HCT116 (cell line): ENCODE measurements around the gene KIAA0319L. TPM values are rescaled to one million over a fixed set of nuclear protein-coding genes. Genes with fewer than 3 reads are reported as not detected.

Source experiments
- ATAC-seq: fragments of 200-7000 bp; cut with Tn5 transposase; 2 replicates; pipeline ENCODE4 v1.9.1; 2020; ENCODE audit warnings: mild to moderate bottlenecking, moderate library complexity
- BruUV-seq: library from RNA; stranded (reverse); fragments of 400-500 nt; replicated peaks from 2 replicates; lab custom pipeline; 2021; lab: Mats Ljungman, UMichigan
- CTCF ChIA-PET: fragments of 300-600 bp; sonication (Branson Sonifier 250); formaldehyde crosslinking; loops from one replicate; lab custom pipeline; 2021; ENCODE audit warnings: antibody characterized with exemption; lab: Charles Lee
- POLR2A ChIA-PET: fragments of 300-600, 350-600 bp; sonication (Branson Sonifier 250); formaldehyde crosslinking; loops from one replicate; lab custom pipeline; 2021; ENCODE audit warnings: antibody characterized with exemption; lab: Charles Lee
- RAD21 ChIA-PET, 2 experiments: fragments of 300-600 bp; sonication (Branson Sonifier 250); formaldehyde crosslinking; loops; one replicate each; lab custom pipeline; 2023; ENCODE audit warnings: low total read pairs in 2 of 2; ENCODE audit not compliant: uncharacterized antibody in 2 of 2, unreplicated experiment in 2 of 2, low non-redundant PET in 1 of 2; lab: Charles Lee
- DNase-seq: peaks from one replicate; pipeline ENCODE4 v3.0.0-alpha.2; 2010; ENCODE audit warnings: low read depth, low spot score
- H2AFZ ChIP-seq: fragments of 200-600 bp; shearing (Covaris generic), sonication (generic); 2 replicates; pipeline ENCODE4 v1.6.1; 2017; ENCODE audit warnings: low read depth, mixed run types, mixed read lengths, antibody characterized with exemption, low read length; ENCODE audit not compliant: poor library complexity, severe bottlenecking
- H3K27ac ChIP-seq: 2 replicates; pipeline ENCODE4 v1.5.1; 2012; ENCODE audit warnings: low read depth, low read length
- H3K27me3 ChIP-seq: fragments of 200-600 bp; sonication (generic); 2 replicates; pipeline ENCODE4 v1.6.1; 2016; ENCODE audit warnings: mixed run types, low read length, mixed read lengths; ENCODE audit not compliant: insufficient read depth
- H3K36me3 ChIP-seq, 2 experiments: fragments of 200-500 bp in 1 of 2; fragments of 200-600 bp in 1 of 2; sonication (Bioruptor generic) in 1 of 2; sonication (generic) in 1 of 2; 2 replicates each; pipeline versions ENCODE4 v1.5.1 to v1.6.1; 2014 to 2016; ENCODE audit warnings: low read length in 2 of 2, inconsistent platforms in 1 of 2, mixed read lengths in 1 of 2, mixed run types in 1 of 2; ENCODE audit not compliant: insufficient read depth in 2 of 2, control insufficient read depth in 1 of 2
- H3K4me1 ChIP-seq, 2 experiments: fragments of 200-600 bp in 1 of 2; sonication (generic) in 1 of 2; 2 replicates each; pipeline versions ENCODE4 v1.5.1 to v1.6.1; 2012 to 2017; ENCODE audit warnings: low read length in 2 of 2, inconsistent platforms in 1 of 2, mild to moderate bottlenecking in 1 of 2, mixed read lengths in 1 of 2, mixed run types in 1 of 2, moderate library complexity in 1 of 2; ENCODE audit not compliant: insufficient read depth in 2 of 2, control insufficient read depth in 1 of 2
- H3K4me2 ChIP-seq: fragments of 200-600 bp; sonication (generic); 2 replicates; pipeline ENCODE4 v1.6.1; 2017; ENCODE audit warnings: mixed run types, low read length, mixed read lengths
- H3K4me3 ChIP-seq, 2 experiments: fragments of 200-600 bp in 1 of 2; sonication (generic) in 1 of 2; replicated peaks in 1 of 2; 2 replicates each; pipeline ENCODE4 v1.5.1; 2011 to 2016; ENCODE audit warnings: low read length in 2 of 2, control low read depth in 1 of 2, low read depth in 1 of 2, mild to moderate bottlenecking in 1 of 2, mixed read lengths in 1 of 2, mixed run types in 1 of 2
- H3K79me2 ChIP-seq: fragments of 200-600 bp; sonication (generic); 2 replicates; pipeline ENCODE4 v1.6.1; 2017; ENCODE audit warnings: mild to moderate bottlenecking, mixed run types, low read length, moderate library complexity, mixed read lengths; ENCODE audit not compliant: insufficient read depth
- H3K9ac ChIP-seq: fragments of 200-600 bp; sonication (generic); 2 replicates; pipeline ENCODE4 v1.6.1; 2016; ENCODE audit warnings: low read length, mixed read lengths
- H3K9me2 ChIP-seq: fragments of 200-600 bp; sonication (generic), shearing (Covaris generic); 2 replicates; pipeline ENCODE4 v1.6.1; 2017; ENCODE audit warnings: mixed run types, mild to moderate bottlenecking, moderate library complexity; ENCODE audit not compliant: insufficient read depth
- H3K9me3 ChIP-seq, 2 experiments: fragments of 200-500 bp in 1 of 2; fragments of 200-600 bp in 1 of 2; sonication (Bioruptor generic) in 1 of 2; sonication (generic) in 1 of 2; 2 replicates each; pipeline ENCODE4 v1.6.1; 2014 to 2017; ENCODE audit warnings: low read length in 2 of 2, mixed read lengths in 2 of 2, inconsistent platforms in 1 of 2, low read depth in 1 of 2, mild to moderate bottlenecking in 1 of 2, mixed run types in 1 of 2, moderate library complexity in 1 of 2; ENCODE audit not compliant: control insufficient read depth in 1 of 2, insufficient read depth in 1 of 2
- H4K20me1 ChIP-seq: fragments of 200-600 bp; sonication (generic), shearing (Covaris generic); 2 replicates; pipeline ENCODE4 v1.6.1; 2017; ENCODE audit warnings: mixed run types, mild to moderate bottlenecking, moderate library complexity; ENCODE audit not compliant: insufficient read depth
- CBX3 ChIP-seq: IDR thresholded peaks from 2 replicates; pipeline ENCODE4 v1.6.1; 2012; ENCODE audit warnings: low read depth
- CEBPB ChIP-seq: IDR thresholded peaks from 2 replicates; pipeline ENCODE4 v1.6.1; 2012; ENCODE audit warnings: low read depth
- CTCF ChIP-seq, 3 experiments: fragments of 200-600 bp in 1 of 3; sonication (generic) in 1 of 3; IDR thresholded peaks in 2 of 3; conservative IDR thresholded peaks in 1 of 3; 2 replicates each; pipeline ENCODE4 v1.5.1; 2012 to 2017; ENCODE audit warnings: low read depth in 2 of 3, low read length in 2 of 3, antibody characterized with exemption in 1 of 3, borderline replicate concordance in 1 of 3, control low read depth in 1 of 3, mild to moderate bottlenecking in 1 of 3, mixed read lengths in 1 of 3, mixed run types in 1 of 3, moderate library complexity in 1 of 3; ENCODE audit not compliant: insufficient read depth in 1 of 3
- EGR1 ChIP-seq: IDR thresholded peaks from 2 replicates; pipeline ENCODE4 v1.6.1; 2012; ENCODE audit warnings: low read depth
- EZH2phosphoT487 ChIP-seq: fragments of 200-600 bp; IDR thresholded peaks from 2 replicates; pipeline ENCODE4 v1.6.1; 2018; ENCODE audit warnings: antibody characterized with exemption, borderline replicate concordance
- FOSL1 ChIP-seq: IDR thresholded peaks from 2 replicates; pipeline ENCODE4 v1.6.1; 2012; ENCODE audit warnings: low read depth
- JUND ChIP-seq: IDR thresholded peaks from 2 replicates; pipeline ENCODE4 v1.6.1; 2012
- POLR2A ChIP-seq: IDR thresholded peaks from 2 replicates; pipeline ENCODE4 v1.7.0; 2011; ENCODE audit warnings: borderline replicate concordance; ENCODE audit not compliant: insufficient read depth, insufficient read length; ENCODE audit errors: extremely low read depth
- RAD21 ChIP-seq: IDR thresholded peaks from 2 replicates; pipeline ENCODE4 v1.6.1; 2012; ENCODE audit warnings: low read depth, mild to moderate bottlenecking
- TCF7L2 ChIP-seq: IDR thresholded peaks from 2 replicates; pipeline ENCODE4 v1.7.0; 2011; ENCODE audit warnings: borderline replicate concordance, inconsistent platforms; ENCODE audit not compliant: insufficient read depth, insufficient read length; ENCODE audit errors: extremely low read depth
- ZBTB33 ChIP-seq: IDR thresholded peaks from 2 replicates; pipeline ENCODE4 v1.6.1; 2011; ENCODE audit warnings: mild to moderate bottlenecking, low read length, moderate library complexity; ENCODE audit not compliant: insufficient replicate concordance; ENCODE audit errors: extremely low read depth
- ZFX ChIP-seq: fragments of 450-650 bp; IDR thresholded peaks from 2 replicates; pipeline ENCODE4 v1.6.1; 2017
- ZNF274 ChIP-seq: fragments of 200-500 bp; sonication (Bioruptor generic); IDR thresholded peaks from 2 replicates; pipeline ENCODE4 v1.6.1; 2014; ENCODE audit warnings: mild to moderate bottlenecking, low read depth, low read length, inconsistent platforms
- intact Hi-C: fragments of 100-400 bp; cut with micrococcal nuclease; formaldehyde crosslinking; loops from 2 replicates; pipeline ENCODE4 v1.10.0; 2022
- total RNA-seq: library from RNA; stranded (reverse); gene quantifications from one replicate; pipeline ENCODE4 v1.2.1, GENCODE V29; 2021; ENCODE audit not compliant: unreplicated experiment

KIAA0319L gene
- total RNA-seq, 1 experiment from 2014 or later = 35.6 TPM

GRCh38 chr1:35470977-35471613 lies 86.1 kb downstream of the KIAA0319L start:
- DNase-seq (no peak), ATAC-seq (no peak)
- ChIA-PET RAD21 (no interaction called here), CTCF (no interaction called here), POLR2A (no interaction called here)
- H3K27ac ChIP-seq = no peak overlapping the region
- no peaks in the 10 kb centered on the region for H4K20me1 ChIP-seq
- no peaks in the 10 kb centered on the region for H3K9me3 ChIP-seq
- no peaks in the 10 kb centered on the region for H3K27me3 ChIP-seq
- peaks cover 0 to 8% of the 10 kb centered on the region in 2 experiments; a peak in 1 of 4 replicates for H3K36me3 ChIP-seq
- H3K4me3 ChIP-seq = no peak overlapping the region
- H3K9me2 ChIP-seq = no peaks in the 10 kb centered on the region
- peaks cover 12 to 14% of the 10 kb centered on the region in 2 experiments for H3K4me1 ChIP-seq
- intact Hi-C loops = no loop called here
- no TSS peak for BruUV-seq
- no peak overlapping the region for H2AFZ ChIP-seq
- no peak overlapping the region for H3K4me2 ChIP-seq
- H3K79me2 ChIP-seq = no peaks in the 10 kb centered on the region
- no peak overlapping the region for H3K9ac ChIP-seq
- no peak for TF ChIP-seq ZNF274
- TF ChIP-seq TCF7L2 = no peak
- no peak for TF ChIP-seq EGR1
- no peak for TF ChIP-seq CTCF (IDR thresholded peaks at IDR 0.05 in 2 of 3, conservative IDR thresholded peaks at IDR 0.05 in 1 of 3; ENCODE audit: borderline replicate concordance in 1 of 3, insufficient read depth in 1 of 3, low read depth in 2 of 3, low read length in 2 of 3)
- TF ChIP-seq POLR2A = no peak
- TF ChIP-seq RAD21 = no peak
- TF ChIP-seq FOSL1 = no peak
- no peak for TF ChIP-seq ZFX
- TF ChIP-seq ZBTB33 = no peak
- TF ChIP-seq JUND = no peak
- TF ChIP-seq CBX3 = no peak
- no peak for TF ChIP-seq CEBPB
- no peak for TF ChIP-seq EZH2phosphoT487
